ENCODE results near the gene WFIKKN2.

Gene WFIKKN2

GRCh38 chr17:50889528-50890118 is 54.2 kb downstream of the WFIKKN2 start:
- Histone ChIP-seq H3K4me1 (ENCODE audit: control insufficient read depth, insufficient read depth, low read length) (peaks cover 37% of the 10 kb centered on the region), H3K36me3 (ENCODE audit: control insufficient read depth, insufficient read depth, low read length) (no peaks in the 10 kb centered on the region), H3K9ac (ENCODE audit: low read depth, low read length) (no peak overlapping the region), H3K27me3 (ENCODE audit: control insufficient read depth, insufficient read depth, low read length) (no peaks in the 10 kb centered on the region), H3K4me3 (ENCODE audit: low read depth, low read length) (no peak overlapping the region), H3K9me3 (ENCODE audit: control insufficient read depth, insufficient read depth, low read length) (no peaks in the 10 kb centered on the region)

GRCh38 chr17:50890675-50891516 is 55.5 kb downstream of the WFIKKN2 start:
- Histone ChIP-seq H3K9ac (ENCODE audit: low read depth, low read length) (no peak overlapping the region), H3K4me3 (ENCODE audit: low read depth, low read length) (no peak overlapping the region)

GRCh38 chr17:50891577-50891989 is 56.2 kb downstream of the WFIKKN2 start:
- Histone ChIP-seq H3K4me3 (ENCODE audit: low read depth, low read length) (no peak overlapping the region), H3K4me1 (ENCODE audit: control insufficient read depth, insufficient read depth, low read length) (peaks cover 37% of the 10 kb centered on the region), H3K9ac (ENCODE audit: low read depth, low read length) (no peak overlapping the region), H3K36me3 (ENCODE audit: control insufficient read depth, insufficient read depth, low read length) (no peaks in the 10 kb centered on the region), H3K27me3 (ENCODE audit: control insufficient read depth, insufficient read depth, low read length) (no peaks in the 10 kb centered on the region), H3K9me3 (ENCODE audit: control insufficient read depth, insufficient read depth, low read length) (no peaks in the 10 kb centered on the region)

More at GRCh38 chr17:50890675-50891516, 55.5 kb downstream of the WFIKKN2 start:
- Histone ChIP-seq H3K4me1 (ENCODE audit: control insufficient read depth, insufficient read depth, low read length) (peaks cover 37% of the 10 kb centered on the region), H3K36me3 (ENCODE audit: control insufficient read depth, insufficient read depth, low read length) (no peaks in the 10 kb centered on the region), H3K9me3 (ENCODE audit: control insufficient read depth, insufficient read depth, low read length) (no peaks in the 10 kb centered on the region), H3K27me3 (ENCODE audit: control insufficient read depth, insufficient read depth, low read length) (no peaks in the 10 kb centered on the region)

Data from iPS-15b (cell line).